PC-3 (cell line): ENCODE data around the gene CATSPERZ. TPM values are rescaled to one million over a fixed set of nuclear protein-coding genes. Genes with fewer than 3 reads are reported as not detected.

Experiments
- ATAC-seq: fragments of 200-7000 bp; cut with Tn5 transposase; 2 replicates; pipeline ENCODE4 v1.9.1; 2020; ENCODE audit warnings: mild to moderate bottlenecking, moderate library complexity
- BruUV-seq: library from RNA; stranded (reverse); fragments of 400-500 nt; replicated peaks from 2 replicates; lab custom pipeline; 2021; lab: Mats Ljungman, UMichigan
- CTCF ChIA-PET: fragments of 300-600 bp; sonication (Branson Sonifier 250); formaldehyde crosslinking; loops from one replicate; lab custom pipeline; 2022; ENCODE audit warnings: antibody characterized with exemption; lab: Charles Lee
- POLR2A ChIA-PET: fragments of 300-600 bp; sonication (Branson Sonifier 250); formaldehyde crosslinking; loops from one replicate; lab custom pipeline; 2022; ENCODE audit warnings: antibody characterized with exemption; ENCODE audit not compliant: unreplicated experiment; lab: Charles Lee
- DNase-seq: peaks from one replicate; pipeline ENCODE4 v3.0.0-alpha.2; 2015
- H2AFZ ChIP-seq: fragments of 300-600 bp; sonication (generic); 2 replicates; pipeline ENCODE4 v1.6.0; 2016; ENCODE audit warnings: antibody characterized with exemption, low read length
- H3F3A ChIP-seq: fragments of 300-600 bp; sonication (generic); one replicate; pipeline ENCODE4 v1.6.0; 2017; ENCODE audit warnings: antibody characterized with exemption, low read length, control low read depth, mild to moderate bottlenecking; ENCODE audit not compliant: unreplicated experiment
- H3K27ac ChIP-seq: fragments of 300-600 bp; sonication (generic); 2 replicates; pipeline ENCODE4 v1.5.1; 2016; ENCODE audit warnings: mild to moderate bottlenecking, low read length
- H3K27me3 ChIP-seq: fragments of 300-600 bp; sonication (generic); 2 replicates; pipeline ENCODE4 v1.6.1; 2016; ENCODE audit warnings: low read length, mixed read lengths
- H3K36me3 ChIP-seq: fragments of 300-600 bp; sonication (generic); 2 replicates; pipeline ENCODE4 v1.6.1; 2016; ENCODE audit warnings: low read depth, mixed run types, low read length, mixed read lengths
- H3K4me1 ChIP-seq: fragments of 300-600 bp; sonication (generic); 2 replicates; pipeline ENCODE4 v1.5.1; 2016; ENCODE audit warnings: low read length; ENCODE audit not compliant: insufficient read depth
- H3K4me2 ChIP-seq: fragments of 300-600 bp; sonication (generic); 2 replicates; pipeline ENCODE4 v1.6.0; 2016; ENCODE audit warnings: low read length
- H3K4me3 ChIP-seq: fragments of 300-600 bp; sonication (generic); 2 replicates; pipeline ENCODE4 v1.5.1; 2016; ENCODE audit warnings: mild to moderate bottlenecking, low read length, mixed read lengths
- H3K79me2 ChIP-seq: fragments of 300-600 bp; sonication (generic); 2 replicates; pipeline ENCODE4 v1.6.1; 2017; ENCODE audit warnings: low read length, mixed read lengths
- H3K9ac ChIP-seq: fragments of 300-600 bp; sonication (generic); 2 replicates; pipeline ENCODE4 v1.6.0; 2016; ENCODE audit warnings: mild to moderate bottlenecking, low read length
- H3K9me2 ChIP-seq: fragments of 300-600 bp; sonication (generic); replicated peaks from 2 replicates; pipeline ENCODE4 v1.6.1; 2016; ENCODE audit warnings: mixed run types, low read length, mixed read lengths
- H3K9me3 ChIP-seq: fragments of 300-600 bp; sonication (generic); 2 replicates; pipeline ENCODE4 v1.6.1; 2016; ENCODE audit warnings: low read length, mixed read lengths
- H4K20me1 ChIP-seq: fragments of 300-600 bp; sonication (generic); 2 replicates; pipeline ENCODE4 v1.6.1; 2016; ENCODE audit warnings: low read length, mixed read lengths
- CTCF ChIP-seq: fragments of 300-600 bp; sonication (generic); conservative IDR thresholded peaks from 2 replicates; pipeline ENCODE4 v1.5.1; 2017; ENCODE audit warnings: antibody characterized with exemption, low read depth, mild to moderate bottlenecking, low read length
- EZH2 ChIP-seq: fragments of 300-600 bp; sonication (generic); IDR thresholded peaks from one replicate; pipeline ENCODE4 v1.6.1; 2017; ENCODE audit warnings: antibody characterized with exemption, mild to moderate bottlenecking, low read length; ENCODE audit not compliant: unreplicated experiment
- EZH2phosphoT487 ChIP-seq: fragments of 300-600 bp; sonication (generic); IDR thresholded peaks from 2 replicates; pipeline ENCODE4 v1.6.1; 2018; ENCODE audit warnings: mild to moderate bottlenecking, antibody characterized with exemption, low read length, borderline replicate concordance
- intact Hi-C: fragments of 100-400 bp; cut with micrococcal nuclease; formaldehyde crosslinking; loops from 2 replicates; pipeline ENCODE4 v1.9.0; 2023
- total RNA-seq: library from RNA; depleted of rRNA; stranded (reverse); fragments of >200 nt; gene quantifications from 2 replicates; pipeline ENCODE4 v1.2.3, GENCODE V29; 2014

Gene CATSPERZ
- total RNA-seq, 1 experiment from 2014 or later, result 9.2 TPM

- CTCF ChIA-PET, result interaction anchor here (2.2 kb wide), 1 partner anchor 10 kb away, joined by 9 read pairs; no protein-coding TSS in a partner anchor
- Histone ChIP-seq H3K4me2 (no peak overlapping the region), H3K9me3 (no peaks in the 10 kb centered on the region), H3K4me1 (peaks cover 12% of the 10 kb centered on the region), H3K79me2 (no peaks in the 10 kb centered on the region), H3K9ac (no peak overlapping the region), H2AFZ (no peak overlapping the region), H4K20me1 (no peaks in the 10 kb centered on the region), H3K27ac (no peak overlapping the region), H3F3A (no peaks in the 10 kb centered on the region), H3K9me2 (no peaks in the 10 kb centered on the region), H3K4me3 (no peak overlapping the region), H3K36me3 (no peaks in the 10 kb centered on the region), H3K27me3 (no peaks in the 10 kb centered on the region)
- ATAC-seq (no peak), DNase-seq (no peak)
- POLR2A ChIA-PET, result no interaction called here
- TF ChIP-seq CTCF (no peak), EZH2 (no peak)
- intact Hi-C loops, result no loop called here
- BruUV-seq, result no TSS peak
Measured at GRCh38 chr11:64344787-64345186, 44.6 kb downstream of the CATSPERZ start.

GRCh38 chr11:64347193-64347867 is 47.2 kb downstream of the CATSPERZ start:
- no peak overlapping the region for H3K9ac ChIP-seq
- DNase-seq (peak; percentile 58), ATAC-seq (no peak)
- no peaks in the 10 kb centered on the region for H3K9me3 ChIP-seq
- BruUV-seq, result no TSS peak
- H3K27ac ChIP-seq, result no peak overlapping the region
- no peak overlapping the region for H3K4me2 ChIP-seq
- CTCF ChIA-PET, result interaction anchor here (2.2 kb wide), 1 partner anchor 8 kb away, joined by 9 read pairs; no protein-coding TSS in a partner anchor
- H3K36me3 ChIP-seq, result no peaks in the 10 kb centered on the region
- POLR2A ChIA-PET, result no interaction called here
- intact Hi-C loops, result no loop called here
- H3K9me2 ChIP-seq, result no peaks in the 10 kb centered on the region
- H4K20me1 ChIP-seq, result no peaks in the 10 kb centered on the region
- no peaks in the 10 kb centered on the region for H3K27me3 ChIP-seq
- peak overlapping the region; percentile 15; the same call in 1 of the 2 replicates for H2AFZ ChIP-seq
- TF ChIP-seq EZH2, result no peak
- TF ChIP-seq CTCF, result no peak
- no peak for TF ChIP-seq EZH2phosphoT487
- no peak overlapping the region for H3K4me3 ChIP-seq
- no peaks in the 10 kb centered on the region for H3F3A ChIP-seq
- peaks cover 6% of the 10 kb centered on the region for H3K4me1 ChIP-seq
- H3K79me2 ChIP-seq, result no peaks in the 10 kb centered on the region

- H2AFZ ChIP-seq, result no peak overlapping the region
- no peaks in the 10 kb centered on the region for H3K27me3 ChIP-seq
- H3K4me1 ChIP-seq, result peaks cover 6% of the 10 kb centered on the region
- H3F3A ChIP-seq, result no peaks in the 10 kb centered on the region
- no peaks in the 10 kb centered on the region for H3K36me3 ChIP-seq
- H3K9ac ChIP-seq, result no peak overlapping the region
- no peak for TF ChIP-seq EZH2
- no peak for TF ChIP-seq EZH2phosphoT487
- TF ChIP-seq CTCF, result no peak
- H3K79me2 ChIP-seq, result no peaks in the 10 kb centered on the region
- ChIA-PET CTCF (no interaction called here), POLR2A (no interaction called here)
- H4K20me1 ChIP-seq, result no peaks in the 10 kb centered on the region
- H3K9me2 ChIP-seq, result no peaks in the 10 kb centered on the region
- intact Hi-C loops, result no loop called here
- H3K4me3 ChIP-seq, result no peak overlapping the region
- no TSS peak for BruUV-seq
- H3K4me2 ChIP-seq, result no peak overlapping the region
- no peak for DNase-seq
- ATAC-seq, result no peak
- H3K27ac ChIP-seq, result no peak overlapping the region
- no peaks in the 10 kb centered on the region for H3K9me3 ChIP-seq
Measured at GRCh38 chr11:64348383-64349024, 48.3 kb downstream of the CATSPERZ start.
